Suprapubic skin (tissue), 4 donors: ENCODE measurements around the gene COQ8A. TPM values are rescaled to one million over a fixed set of nuclear protein-coding genes. Genes with fewer than 3 reads are reported as not detected.

Experiments used
- DNase-seq, 2 donors: peaks; one replicate each; pipeline ENCODE4 v3.0.0-alpha.2; 2019; ENCODE audit warnings: low spot score in 2 of 2
- H3K27ac ChIP-seq: fragments of 200-600 bp; sonication (generic); one replicate; pipeline ENCODE4 v1.5.1; 2019
- H3K27me3 ChIP-seq: fragments of 200-600 bp; sonication (generic); one replicate; pipeline ENCODE4 v1.5.1; 2019
- H3K36me3 ChIP-seq: fragments of 200-600 bp; sonication (generic); one replicate; pipeline ENCODE4 v1.5.1; 2019
- H3K4me1 ChIP-seq: fragments of 200-600 bp; sonication (generic); one replicate; pipeline ENCODE4 v1.5.1; 2019
- H3K4me3 ChIP-seq: fragments of 200-600 bp; sonication (generic); one replicate; pipeline ENCODE4 v1.5.1; 2019; ENCODE audit warnings: mild to moderate bottlenecking
- H3K9me3 ChIP-seq: fragments of 200-600 bp; sonication (generic); one replicate; pipeline ENCODE4 v1.5.1; 2019
- CTCF ChIP-seq, 2 donors: fragments of 200-600 bp in 1 of 2; fragments of 450-650 bp in 1 of 2; sonication (generic) in 1 of 2; IDR thresholded peaks; one replicate each; pipeline ENCODE4 v1.5.1; 2016 to 2019; ENCODE audit warnings: antibody characterized with exemption in 2 of 2, mild to moderate bottlenecking in 1 of 2, moderate library complexity in 1 of 2
- EP300 ChIP-seq: sonication (generic); formaldehyde crosslinking; IDR thresholded peaks from one replicate; pipeline ENCODE4 v1.6.1; 2017; ENCODE audit warnings: antibody characterized with exemption
- POLR2A ChIP-seq, 2 donors: fragments of 450-650 bp; IDR thresholded peaks; one replicate each; pipeline ENCODE4 v1.6.1; 2017; ENCODE audit warnings: antibody characterized with exemption in 2 of 2, mild to moderate bottlenecking in 2 of 2, moderate library complexity in 2 of 2
- POLR2AphosphoS5 ChIP-seq, 3 donors: sonication (generic); formaldehyde crosslinking; IDR thresholded peaks; one replicate each; pipeline ENCODE4 v1.6.1; 2017; ENCODE audit warnings: antibody characterized with exemption in 3 of 3
- WGBS: methylation state at CpG from one replicate; pipeline ENCODE4 v1.1.5; 2018; 5-methylcytosine and 5-hydroxymethylcytosine counted together
- total RNA-seq, 4 donors: library from RNA; depleted of rRNA; stranded (reverse); fragments of >200 nt; gene quantifications; one replicate each; pipeline ENCODE4 v1.1.0, GENCODE V29; 2016

The COQ8A gene
- total RNA-seq, 4 donors from 2014 or later = 41.9 to 113 (median 59.8) TPM

DNA sequence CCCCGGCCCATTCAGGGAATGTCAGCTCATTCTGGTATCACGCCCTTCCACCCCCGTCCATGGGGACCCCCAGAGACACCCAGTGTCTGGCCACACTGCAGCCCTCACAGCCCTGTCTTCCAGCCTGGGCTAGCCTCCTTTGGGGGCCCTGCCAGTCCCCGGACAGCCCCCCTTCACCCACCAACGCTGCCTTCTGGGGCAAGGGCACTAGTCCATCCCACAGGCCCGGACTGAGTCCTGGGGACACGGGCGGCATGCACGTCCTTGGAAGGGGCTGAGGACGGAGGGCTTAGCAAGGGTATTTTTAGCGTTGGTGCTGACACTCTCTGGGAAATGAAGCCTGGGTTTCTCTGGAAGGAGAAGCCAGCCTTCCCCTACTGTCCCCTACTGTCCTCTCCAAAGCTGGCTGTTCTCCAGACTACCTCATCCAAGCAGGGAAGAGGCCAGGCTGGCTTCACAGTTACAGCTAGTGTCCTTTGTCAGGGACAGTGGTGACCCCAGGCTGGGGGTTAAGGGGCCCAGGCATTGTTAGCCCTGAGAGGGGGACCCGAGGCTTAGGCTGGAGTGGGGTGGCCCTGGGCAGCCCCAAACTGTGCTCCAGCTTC, 39.5 kb downstream of the COQ8A start:
- H3K27ac ChIP-seq = no peak overlapping the region
- H3K4me3 ChIP-seq = no peak overlapping the region
- DNase-seq = peak in 1 of 2 donors; percentile 75
- H3K27me3 ChIP-seq = no peaks in the 10 kb centered on the region
- H3K36me3 ChIP-seq = peaks cover 74% of the 10 kb centered on the region
- WGBS = 87% methylated on average over 10 of the region's 12 CpGs
- no peaks in the 10 kb centered on the region for H3K9me3 ChIP-seq
- TF ChIP-seq POLR2A (IDR thresholded peaks at IDR 0.05) (no peak), POLR2AphosphoS5 (IDR thresholded peaks at IDR 0.05) (no peak), EP300 (no peak), CTCF (IDR thresholded peaks at IDR 0.05) (no peak)
- H3K4me1 ChIP-seq = peaks cover 8% of the 10 kb centered on the region

DNA sequence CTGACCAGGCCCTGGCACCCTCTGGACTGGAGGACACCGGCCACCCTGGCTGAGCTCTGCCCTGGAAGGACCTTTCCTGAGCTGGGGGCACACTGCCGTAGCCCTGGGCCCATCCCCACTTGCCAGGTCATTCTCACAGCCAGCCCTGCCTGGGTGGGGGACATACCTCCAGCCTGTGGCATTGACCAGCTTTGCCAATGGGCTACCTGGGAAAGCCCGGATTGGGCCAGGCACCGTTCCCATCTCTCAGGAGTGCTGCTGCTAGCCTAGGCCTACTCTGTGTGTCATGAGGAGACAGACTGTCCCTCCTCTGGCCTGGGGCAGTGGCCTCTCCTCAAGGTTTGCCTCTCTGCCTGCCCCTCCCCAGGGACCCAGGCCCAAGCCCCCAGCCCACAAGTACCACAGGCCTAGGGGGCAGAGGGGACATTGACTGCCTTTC, 40.0 kb downstream of the COQ8A start:
- peaks cover 3% of the 10 kb centered on the region for H3K4me1 ChIP-seq
- no peaks in the 10 kb centered on the region for H3K27me3 ChIP-seq
- no peak overlapping the region for H3K27ac ChIP-seq
- TF ChIP-seq POLR2AphosphoS5 (IDR thresholded peaks at IDR 0.05) = no peak
- no peak for TF ChIP-seq CTCF (IDR thresholded peaks at IDR 0.05)
- TF ChIP-seq POLR2A (IDR thresholded peaks at IDR 0.05) = no peak
- no peak for TF ChIP-seq EP300
- H3K36me3 ChIP-seq = peaks cover 77% of the 10 kb centered on the region
- H3K9me3 ChIP-seq = no peaks in the 10 kb centered on the region
- no CpG with 5 or more reads among the region's 4 CpGs for WGBS
- no peak overlapping the region for H3K4me3 ChIP-seq
- no peak for DNase-seq

- peak in 1 of 2 donors; percentile 65 for DNase-seq
- Histone ChIP-seq H3K9me3 (no peaks in the 10 kb centered on the region), H3K27me3 (no peaks in the 10 kb centered on the region), H3K36me3 (peaks cover 79% of the 10 kb centered on the region), H3K4me3 (no peak overlapping the region), H3K4me1 (no peaks in the 10 kb centered on the region), H3K27ac (no peak overlapping the region)
- WGBS = 91% methylated on average over 18 of the region's 26 CpGs
- TF ChIP-seq POLR2AphosphoS5 (IDR thresholded peaks at IDR 0.05) (no peak), POLR2A (IDR thresholded peaks at IDR 0.05) (no peak), EP300 (no peak), CTCF (IDR thresholded peaks at IDR 0.05) (no peak)
Observed at GRCh38 chr1:226980565-226981385, 40.7 kb downstream of the COQ8A start.

- Histone ChIP-seq H3K27ac (no peak overlapping the region), H3K27me3 (no peaks in the 10 kb centered on the region), H3K9me3 (no peaks in the 10 kb centered on the region), H3K36me3 (peaks cover 84% of the 10 kb centered on the region), H3K4me1 (no peaks in the 10 kb centered on the region), H3K4me3 (no peak overlapping the region)
- TF ChIP-seq POLR2A (IDR thresholded peaks at IDR 0.05) (no peak), EP300 (no peak), CTCF (IDR thresholded peaks at IDR 0.05) (no peak), POLR2AphosphoS5 (IDR thresholded peaks at IDR 0.05) (no peak)
- DNase-seq = peak in 1 of 2 donors; percentile 71
- WGBS = 88% methylated on average over 2 of the region's 12 CpGs
Observed at GRCh38 chr1:226981386-226981817, 41.3 kb downstream of the COQ8A start.

DNA sequence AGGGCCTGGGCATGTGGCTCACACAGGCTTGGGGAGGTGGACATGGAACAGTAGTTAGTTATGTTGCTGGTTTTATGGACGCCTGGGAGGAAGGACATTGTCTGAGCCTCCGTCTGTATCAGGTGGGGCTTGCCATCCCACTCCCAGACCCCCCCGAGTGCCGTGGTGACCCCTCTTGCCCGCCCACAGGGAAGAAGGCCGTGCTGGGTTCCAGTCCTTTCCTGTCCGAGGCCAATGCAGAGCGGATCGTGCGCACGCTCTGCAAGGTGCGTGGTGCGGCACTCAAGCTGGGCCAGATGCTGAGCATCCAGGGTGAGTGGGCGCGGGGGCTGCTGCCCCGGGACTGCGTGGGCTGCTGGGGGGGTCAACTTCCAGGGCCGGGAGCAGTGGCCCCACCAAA, 41.7 kb downstream of the COQ8A start:
- Histone ChIP-seq H3K4me3 (no peak overlapping the region), H3K27ac (no peak overlapping the region), H3K9me3 (no peaks in the 10 kb centered on the region), H3K27me3 (no peaks in the 10 kb centered on the region), H3K36me3 (peaks cover 88% of the 10 kb centered on the region), H3K4me1 (no peaks in the 10 kb centered on the region)
- 88% methylated on average over 15 of the region's 18 CpGs for WGBS
- peak in 1 of 2 donors; percentile 70 for DNase-seq
- TF ChIP-seq EP300 (no peak), POLR2AphosphoS5 (IDR thresholded peaks at IDR 0.05) (no peak), CTCF (IDR thresholded peaks at IDR 0.05) (no peak), POLR2A (IDR thresholded peaks at IDR 0.05) (no peak)
